HuH-7 (cell line): ENCODE measurements around the gene NCOA3.

Source experiments
- DNase-seq: peaks from one replicate; pipeline ENCODE4 v3.0.0; 2011; ENCODE audit warnings: low spot score

The NCOA3 gene

GRCh38 chr20:47597090-47597489, 95.4 kb downstream of the NCOA3 start:
- no peak for DNase-seq

- DNase-seq: no peak
Observed at GRCh38 chr20:47598911-47599744, 97.4 kb downstream of the NCOA3 start.

GRCh38 chr20:47600967-47601547, 99.4 kb downstream of the NCOA3 start:
- DNase-seq: no peak

- DNase-seq: no peak
Observed at GRCh38 chr20:47603260-47603659, 101.6 kb downstream of the NCOA3 start.

- DNase-seq: peak; percentile 28
Observed at GRCh38 chr20:47605673-47606413, 104.2 kb downstream of the NCOA3 start.

GRCh38 chr20:47606414-47606982, 104.8 kb downstream of the NCOA3 start:
- DNase-seq: no peak

GRCh38 chr20:47606983-47607613, 105.4 kb downstream of the NCOA3 start:
- DNase-seq: no peak

GRCh38 chr20:47609001-47609400, 107.3 kb downstream of the NCOA3 start:
- no peak for DNase-seq

- DNase-seq: no peak
Observed at GRCh38 chr20:47610247-47610944, 108.7 kb downstream of the NCOA3 start.

- DNase-seq: no peak
Observed at GRCh38 chr20:47610945-47611250, 109.2 kb downstream of the NCOA3 start.

GRCh38 chr20:47611785-47612184, 110.1 kb downstream of the NCOA3 start:
- DNase-seq: no peak

GRCh38 chr20:47612670-47613069, 111.0 kb downstream of the NCOA3 start:
- no peak for DNase-seq

- no peak for DNase-seq
Observed at GRCh38 chr20:47614703-47615309, 113.1 kb downstream of the NCOA3 start.

- DNase-seq: no peak
Observed at GRCh38 chr20:47618479-47618878, 116.8 kb downstream of the NCOA3 start.

- no peak for DNase-seq
Observed at GRCh38 chr20:47620808-47621805, 119.4 kb downstream of the NCOA3 start.

GRCh38 chr20:47622118-47622665, 120.5 kb downstream of the NCOA3 start:
- no peak for DNase-seq

- DNase-seq: no peak
Observed at GRCh38 chr20:47623206-47623605, 121.5 kb downstream of the NCOA3 start.

GRCh38 chr20:47627540-47627939, 125.9 kb downstream of the NCOA3 start:
- no peak for DNase-seq

GRCh38 chr20:47629907-47630306, 128.2 kb downstream of the NCOA3 start:
- no peak for DNase-seq

- no peak for DNase-seq
Observed at GRCh38 chr20:47631078-47631477, 129.4 kb downstream of the NCOA3 start.
